ENCODE results near the gene PRR20E. TPM values are rescaled to one million over a fixed set of nuclear protein-coding genes. Genes with fewer than 3 reads are reported as not detected.
"Not testable (repeated sequence)": the region's sequence is repeated elsewhere in the genome, so short reads cannot be mapped to it uniquely, and the experiment has no call there.

Gene PRR20E
- total RNA-seq, 1 experiment from 2014 or later, result not detected

DNA sequence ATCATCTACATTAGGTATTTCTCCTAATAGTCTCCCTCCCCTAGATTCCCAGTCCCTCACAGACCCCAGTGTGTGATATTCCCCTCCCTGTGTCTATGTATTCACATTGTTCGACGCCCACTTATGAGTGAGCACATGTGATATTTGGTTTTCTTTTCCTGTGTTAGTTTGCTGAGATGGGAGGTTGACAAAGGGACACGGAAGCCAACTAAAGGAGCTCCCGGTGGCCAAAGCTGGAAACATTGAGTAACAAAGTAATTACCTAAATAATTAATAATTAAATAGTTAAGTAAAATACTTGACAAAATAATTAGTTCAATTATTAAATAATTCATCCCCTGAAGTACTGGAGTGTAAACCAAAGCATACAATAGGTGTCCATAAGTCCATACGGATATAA, 28.0 kb upstream of the PRR20E start:
- Mint-ChIP-seq H3K27me3 (ENCODE audit: insufficient read depth, unreplicated experiment) (no peaks in the 10 kb centered on the region), H3K4me1 (ENCODE audit: insufficient read depth, unreplicated experiment) (no peaks in the 10 kb centered on the region), H3K27ac (ENCODE audit: low read depth, unreplicated experiment) (no peak overlapping the region), H3K36me3 (ENCODE audit: insufficient read depth, unreplicated experiment) (no peaks in the 10 kb centered on the region), H3K4me3 (ENCODE audit: unreplicated experiment) (no peak overlapping the region), H3K9me3 (ENCODE audit: unreplicated experiment) (no peaks in the 10 kb centered on the region)
- no peak for DNase-seq (ENCODE audit: unreplicated experiment)
- POLR2A ChIA-PET, result no interaction called here
- TF ChIP-seq, protein P1, sequence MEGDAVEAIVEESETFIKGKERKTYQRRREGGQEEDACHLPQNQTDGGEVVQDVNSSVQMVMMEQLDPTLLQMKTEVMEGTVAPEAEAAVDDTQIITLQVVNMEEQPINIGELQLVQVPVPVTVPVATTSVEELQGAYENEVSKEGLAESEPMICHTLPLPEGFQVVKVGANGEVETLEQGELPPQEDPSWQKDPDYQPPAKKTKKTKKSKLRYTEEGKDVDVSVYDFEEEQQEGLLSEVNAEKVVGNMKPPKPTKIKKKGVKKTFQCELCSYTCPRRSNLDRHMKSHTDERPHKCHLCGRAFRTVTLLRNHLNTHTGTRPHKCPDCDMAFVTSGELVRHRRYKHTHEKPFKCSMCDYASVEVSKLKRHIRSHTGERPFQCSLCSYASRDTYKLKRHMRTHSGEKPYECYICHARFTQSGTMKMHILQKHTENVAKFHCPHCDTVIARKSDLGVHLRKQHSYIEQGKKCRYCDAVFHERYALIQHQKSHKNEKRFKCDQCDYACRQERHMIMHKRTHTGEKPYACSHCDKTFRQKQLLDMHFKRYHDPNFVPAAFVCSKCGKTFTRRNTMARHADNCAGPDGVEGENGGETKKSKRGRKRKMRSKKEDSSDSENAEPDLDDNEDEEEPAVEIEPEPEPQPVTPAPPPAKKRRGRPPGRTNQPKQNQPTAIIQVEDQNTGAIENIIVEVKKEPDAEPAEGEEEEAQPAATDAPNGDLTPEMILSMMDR (IDR thresholded peaks at IDR 0.05; ENCODE audit: unreplicated experiment), result no peak
- CTCF ChIA-PET, result interaction anchor here (0.6 kb wide), 1 partner anchor 1582 kb away, joined by 3 read pairs; no protein-coding TSS in a partner anchor
- no TSS peak for BruUV-seq (replicated peaks)
- intact Hi-C loops (cut with micrococcal nuclease), result no loop called here

DNA sequence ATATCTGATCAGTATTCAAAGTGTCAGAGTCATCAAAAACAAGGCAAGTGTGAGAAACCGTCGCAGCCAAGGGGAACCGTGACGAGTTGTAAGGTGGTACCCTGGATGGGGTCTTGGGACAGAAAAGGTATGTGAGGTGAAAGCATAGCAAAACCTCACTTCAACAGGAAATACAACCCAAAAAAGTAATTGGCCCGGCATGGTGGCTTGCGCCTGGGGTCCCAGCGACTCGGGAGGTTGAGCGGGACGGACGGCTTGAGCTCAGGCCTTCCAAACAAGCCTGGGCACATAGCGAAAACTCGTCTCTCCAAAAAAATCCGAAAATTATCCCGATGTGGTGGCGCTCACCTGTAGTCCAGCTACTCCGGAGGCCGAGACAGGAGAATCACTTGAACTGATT, 27.2 kb upstream of the PRR20E start:
- H3K36me3 Mint-ChIP-seq (ENCODE audit: insufficient read depth, unreplicated experiment); DNase-seq (ENCODE audit: unreplicated experiment); H3K27ac Mint-ChIP-seq (ENCODE audit: low read depth, unreplicated experiment); H3K4me1 Mint-ChIP-seq (ENCODE audit: insufficient read depth, unreplicated experiment); BruUV-seq (replicated peaks); intact Hi-C loops (cut with micrococcal nuclease); H3K4me3 Mint-ChIP-seq (ENCODE audit: unreplicated experiment); POLR2A ChIA-PET; H3K9me3 Mint-ChIP-seq (ENCODE audit: unreplicated experiment); CTCF ChIA-PET; H3K27me3 Mint-ChIP-seq (ENCODE audit: insufficient read depth, unreplicated experiment): not testable (repeated sequence)

DNA sequence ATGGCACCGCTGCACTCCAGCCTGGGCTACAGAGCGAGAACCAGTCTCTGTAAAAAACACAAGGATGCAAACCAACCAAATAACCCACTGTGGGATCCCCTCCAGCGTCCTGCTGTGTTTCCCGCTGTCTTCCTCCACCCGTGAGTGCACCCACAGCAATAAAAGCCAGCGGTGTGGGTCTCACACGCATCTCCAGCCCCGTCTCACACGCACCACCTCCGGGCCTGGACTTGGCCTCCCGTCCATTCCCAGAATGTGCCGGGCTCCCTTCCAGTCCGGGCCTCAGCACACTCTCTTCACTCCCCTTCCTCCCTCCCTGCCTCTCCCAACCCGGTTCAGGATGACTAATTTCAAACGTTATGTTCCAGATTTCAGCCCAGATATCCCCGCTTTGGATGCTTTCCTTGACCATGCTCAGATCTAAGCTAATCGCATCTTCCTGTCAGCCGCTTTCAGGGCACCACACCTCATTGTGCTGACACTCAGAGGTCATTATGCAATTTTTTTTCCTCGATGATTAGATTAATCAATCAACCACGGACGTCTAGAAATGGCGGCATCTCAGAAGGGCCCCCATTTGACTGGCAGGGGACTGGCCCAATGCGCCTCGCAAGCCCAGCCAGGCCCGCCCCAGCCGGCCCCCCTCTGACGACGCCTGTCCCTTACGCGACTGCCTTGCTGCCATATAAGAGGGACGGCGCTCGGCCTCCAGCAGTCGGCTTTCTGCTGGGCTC, 26.6 kb upstream of the PRR20E start, which contains the start of gene PRR20A:
Gene PRR20A (plus strand): TSS at position 684 of the 734 bp plus-strand sequence. CDS start 387 bp downstream, outside the sequence.
- POLR2A ChIA-PET; BruUV-seq (replicated peaks); DNase-seq (ENCODE audit: unreplicated experiment): not testable (repeated sequence)

DNA sequence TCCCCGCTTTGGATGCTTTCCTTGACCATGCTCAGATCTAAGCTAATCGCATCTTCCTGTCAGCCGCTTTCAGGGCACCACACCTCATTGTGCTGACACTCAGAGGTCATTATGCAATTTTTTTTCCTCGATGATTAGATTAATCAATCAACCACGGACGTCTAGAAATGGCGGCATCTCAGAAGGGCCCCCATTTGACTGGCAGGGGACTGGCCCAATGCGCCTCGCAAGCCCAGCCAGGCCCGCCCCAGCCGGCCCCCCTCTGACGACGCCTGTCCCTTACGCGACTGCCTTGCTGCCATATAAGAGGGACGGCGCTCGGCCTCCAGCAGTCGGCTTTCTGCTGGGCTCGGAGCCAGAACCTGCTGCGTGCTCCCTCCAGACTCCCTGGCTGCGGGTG, 19.8 kb upstream of the PRR20E start, which contains the start of gene PRR20B:
Gene PRR20B (plus strand): TSS at position 301 of the 400 bp plus-strand sequence. CDS start 387 bp downstream, outside the sequence.
- H3K27ac Mint-ChIP-seq (ENCODE audit: low read depth, unreplicated experiment); H3K9me3 Mint-ChIP-seq (ENCODE audit: unreplicated experiment); BruUV-seq (replicated peaks); H3K36me3 Mint-ChIP-seq (ENCODE audit: insufficient read depth, unreplicated experiment); POLR2A ChIA-PET; H3K27me3 Mint-ChIP-seq (ENCODE audit: insufficient read depth, unreplicated experiment); DNase-seq (ENCODE audit: unreplicated experiment); H3K4me1 Mint-ChIP-seq (ENCODE audit: insufficient read depth, unreplicated experiment); CTCF ChIA-PET; H3K4me3 Mint-ChIP-seq (ENCODE audit: unreplicated experiment); intact Hi-C loops (cut with micrococcal nuclease): not testable (repeated sequence)

More for the DNA sequence above, 26.6 kb upstream of the PRR20E start, which contains the start of gene PRR20A:
- H3K27ac Mint-ChIP-seq (ENCODE audit: low read depth, unreplicated experiment); H3K4me1 Mint-ChIP-seq (ENCODE audit: insufficient read depth, unreplicated experiment); H3K27me3 Mint-ChIP-seq (ENCODE audit: insufficient read depth, unreplicated experiment); CTCF ChIA-PET; intact Hi-C loops (cut with micrococcal nuclease); H3K9me3 Mint-ChIP-seq (ENCODE audit: unreplicated experiment); H3K36me3 Mint-ChIP-seq (ENCODE audit: insufficient read depth, unreplicated experiment); H3K4me3 Mint-ChIP-seq (ENCODE audit: unreplicated experiment): not testable (repeated sequence)

DNA sequence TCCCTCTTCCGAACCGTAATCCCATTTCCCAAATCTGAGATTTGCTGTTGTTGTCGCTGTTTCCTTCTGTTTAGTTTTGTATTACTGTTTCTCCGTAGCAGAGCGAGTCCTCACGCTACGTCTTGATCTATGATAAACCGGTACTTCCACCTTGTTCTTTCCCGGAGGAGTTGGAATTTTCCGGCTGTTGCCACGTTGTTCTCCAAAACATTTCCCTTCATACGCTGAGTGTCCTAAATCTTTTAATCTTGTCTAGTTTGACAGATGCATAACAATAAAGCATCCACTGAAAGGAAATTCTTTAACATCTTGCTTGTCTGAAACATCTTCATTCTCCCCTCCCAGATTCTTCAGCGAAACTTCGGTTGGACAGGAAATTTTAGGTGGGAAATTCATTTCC, 18.9 kb upstream of the PRR20E start:
- CTCF ChIA-PET; DNase-seq (ENCODE audit: unreplicated experiment); H3K27me3 Mint-ChIP-seq (ENCODE audit: insufficient read depth, unreplicated experiment); H3K9me3 Mint-ChIP-seq (ENCODE audit: unreplicated experiment); POLR2A ChIA-PET; intact Hi-C loops (cut with micrococcal nuclease); H3K4me1 Mint-ChIP-seq (ENCODE audit: insufficient read depth, unreplicated experiment); H3K36me3 Mint-ChIP-seq (ENCODE audit: insufficient read depth, unreplicated experiment); H3K4me3 Mint-ChIP-seq (ENCODE audit: unreplicated experiment); H3K27ac Mint-ChIP-seq (ENCODE audit: low read depth, unreplicated experiment); BruUV-seq (replicated peaks): not testable (repeated sequence)

DNA sequence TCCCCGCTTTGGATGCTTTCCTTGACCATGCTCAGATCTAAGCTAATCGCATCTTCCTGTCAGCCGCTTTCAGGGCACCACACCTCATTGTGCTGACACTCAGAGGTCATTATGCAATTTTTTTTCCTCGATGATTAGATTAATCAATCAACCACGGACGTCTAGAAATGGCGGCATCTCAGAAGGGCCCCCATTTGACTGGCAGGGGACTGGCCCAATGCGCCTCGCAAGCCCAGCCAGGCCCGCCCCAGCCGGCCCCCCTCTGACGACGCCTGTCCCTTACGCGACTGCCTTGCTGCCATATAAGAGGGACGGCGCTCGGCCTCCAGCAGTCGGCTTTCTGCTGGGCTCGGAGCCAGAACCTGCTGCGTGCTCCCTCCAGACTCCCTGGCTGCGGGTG, 13.2 kb upstream of the PRR20E start, which contains the start of gene PRR20C:
Gene PRR20C (plus strand): TSS at position 301 of the 400 bp plus-strand sequence. CDS start 387 bp downstream, outside the sequence.
- POLR2A ChIA-PET; H3K4me1 Mint-ChIP-seq (ENCODE audit: insufficient read depth, unreplicated experiment): not testable (repeated sequence)

DNA sequence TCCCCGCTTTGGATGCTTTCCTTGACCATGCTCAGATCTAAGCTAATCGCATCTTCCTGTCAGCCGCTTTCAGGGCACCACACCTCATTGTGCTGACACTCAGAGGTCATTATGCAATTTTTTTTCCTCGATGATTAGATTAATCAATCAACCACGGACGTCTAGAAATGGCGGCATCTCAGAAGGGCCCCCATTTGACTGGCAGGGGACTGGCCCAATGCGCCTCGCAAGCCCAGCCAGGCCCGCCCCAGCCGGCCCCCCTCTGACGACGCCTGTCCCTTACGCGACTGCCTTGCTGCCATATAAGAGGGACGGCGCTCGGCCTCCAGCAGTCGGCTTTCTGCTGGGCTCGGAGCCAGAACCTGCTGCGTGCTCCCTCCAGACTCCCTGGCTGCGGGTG, 6.7 kb upstream of the PRR20E start, which contains the start of gene PRR20D:
Gene PRR20D (plus strand): TSS at position 301 of the 400 bp plus-strand sequence. CDS start 387 bp downstream, outside the sequence.
- intact Hi-C loops (cut with micrococcal nuclease); POLR2A ChIA-PET: not testable (repeated sequence)

More for the DNA sequence above, 13.2 kb upstream of the PRR20E start, which contains the start of gene PRR20C:
- H3K4me3 Mint-ChIP-seq (ENCODE audit: unreplicated experiment); BruUV-seq (replicated peaks); H3K36me3 Mint-ChIP-seq (ENCODE audit: insufficient read depth, unreplicated experiment); H3K27ac Mint-ChIP-seq (ENCODE audit: low read depth, unreplicated experiment); intact Hi-C loops (cut with micrococcal nuclease); H3K9me3 Mint-ChIP-seq (ENCODE audit: unreplicated experiment); H3K27me3 Mint-ChIP-seq (ENCODE audit: insufficient read depth, unreplicated experiment); DNase-seq (ENCODE audit: unreplicated experiment); CTCF ChIA-PET: not testable (repeated sequence)

More for the DNA sequence above, 6.7 kb upstream of the PRR20E start, which contains the start of gene PRR20D:
- DNase-seq (ENCODE audit: unreplicated experiment); H3K27me3 Mint-ChIP-seq (ENCODE audit: insufficient read depth, unreplicated experiment); H3K9me3 Mint-ChIP-seq (ENCODE audit: unreplicated experiment); H3K36me3 Mint-ChIP-seq (ENCODE audit: insufficient read depth, unreplicated experiment); H3K4me3 Mint-ChIP-seq (ENCODE audit: unreplicated experiment); H3K4me1 Mint-ChIP-seq (ENCODE audit: insufficient read depth, unreplicated experiment); CTCF ChIA-PET; BruUV-seq (replicated peaks); H3K27ac Mint-ChIP-seq (ENCODE audit: low read depth, unreplicated experiment): not testable (repeated sequence)
